Measurements from ENCODE around the gene RBM41.

Gene RBM41

DNA sequence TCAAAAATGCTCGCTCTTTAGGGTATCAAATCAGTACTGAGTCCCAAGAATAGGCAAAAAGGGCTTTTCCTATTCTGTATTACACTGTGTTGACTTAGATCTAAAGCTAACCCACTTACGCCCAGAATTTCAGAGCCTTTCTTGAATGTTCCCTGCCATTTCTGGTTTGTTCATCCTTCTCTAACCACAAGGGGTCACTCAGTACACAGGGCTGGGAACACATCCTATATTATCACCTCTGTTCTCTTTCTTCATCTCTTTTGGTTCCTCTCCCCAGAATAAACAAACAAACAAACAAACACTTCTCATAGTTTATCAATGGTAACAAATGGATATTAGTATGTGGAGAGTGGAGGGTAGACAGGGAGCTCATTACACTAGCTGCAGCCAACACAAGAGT lies 93.1 kb downstream of the RBM41 start:
- DNase-seq = peak; percentile 45

DNA sequence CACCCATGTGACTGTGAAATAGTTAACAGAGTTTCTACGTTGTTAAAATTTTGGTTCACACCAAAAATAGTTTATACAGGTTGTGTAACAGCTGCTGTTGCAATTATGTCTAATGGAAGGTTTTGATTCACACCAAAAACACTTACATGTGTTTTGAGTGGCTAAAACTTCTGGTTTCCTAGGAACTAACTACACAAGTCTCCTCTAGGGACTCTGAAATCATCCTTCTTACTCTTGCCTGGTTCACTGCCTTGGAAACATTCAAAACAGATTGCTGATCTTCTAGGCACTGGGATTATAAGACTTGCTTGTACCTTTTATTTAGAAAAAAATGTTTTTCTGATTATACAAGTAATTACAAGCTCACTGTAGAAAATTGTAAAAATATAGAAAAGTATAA lies 103.7 kb downstream of the RBM41 start:
- peak; percentile 0 for DNase-seq
